ENCODE measurements around the gene ZNF521. TPM values are rescaled to one million over a fixed set of nuclear protein-coding genes. Genes with fewer than 3 reads are reported as not detected.

Gene ZNF521
- total RNA-seq, 1 donor from 2014 or later = 58.7 TPM

GRCh38 chr18:25097057-25097456, 254.9 kb downstream of the ZNF521 start:
- no peak overlapping the region for H3K4me3 Mint-ChIP-seq (ENCODE audit: unreplicated experiment)
- H3K27ac Mint-ChIP-seq (ENCODE audit: unreplicated experiment) = no peak overlapping the region
- H3K27me3 Mint-ChIP-seq (ENCODE audit: unreplicated experiment) = no peaks in the 10 kb centered on the region
- peaks cover 6% of the 10 kb centered on the region for H3K4me1 Mint-ChIP-seq (ENCODE audit: low read depth, unreplicated experiment)
- TF ChIP-seq CTCF (IDR thresholded peaks at IDR 0.05; ENCODE audit: partially characterized antibody, unreplicated experiment) = no peak
- H3K9me3 Mint-ChIP-seq (ENCODE audit: unreplicated experiment) = no peaks in the 10 kb centered on the region
- H3K36me3 Mint-ChIP-seq (ENCODE audit: unreplicated experiment) = no peaks in the 10 kb centered on the region
- no peak for DNase-seq

GRCh38 chr18:25093141-25093540, 258.8 kb downstream of the ZNF521 start:
- H3K4me1 Mint-ChIP-seq (ENCODE audit: low read depth, unreplicated experiment) = peaks cover 4% of the 10 kb centered on the region
- H3K36me3 Mint-ChIP-seq (ENCODE audit: unreplicated experiment) = no peaks in the 10 kb centered on the region
- no peak overlapping the region for H3K27ac Mint-ChIP-seq (ENCODE audit: unreplicated experiment)
- TF ChIP-seq CTCF (IDR thresholded peaks at IDR 0.05; ENCODE audit: partially characterized antibody, unreplicated experiment) = no peak
- DNase-seq = no peak
- H3K27me3 Mint-ChIP-seq (ENCODE audit: unreplicated experiment) = no peaks in the 10 kb centered on the region
- H3K4me3 Mint-ChIP-seq (ENCODE audit: unreplicated experiment) = no peak overlapping the region
- no peaks in the 10 kb centered on the region for H3K9me3 Mint-ChIP-seq (ENCODE audit: unreplicated experiment)

- Mint-ChIP-seq H3K27me3 (ENCODE audit: unreplicated experiment) (no peaks in the 10 kb centered on the region), H3K4me3 (ENCODE audit: unreplicated experiment) (no peak overlapping the region), H3K36me3 (ENCODE audit: unreplicated experiment) (no peaks in the 10 kb centered on the region), H3K9me3 (ENCODE audit: unreplicated experiment) (no peaks in the 10 kb centered on the region), H3K27ac (ENCODE audit: unreplicated experiment) (no peak overlapping the region), H3K4me1 (ENCODE audit: low read depth, unreplicated experiment) (peaks cover 4% of the 10 kb centered on the region)
- TF ChIP-seq CTCF (IDR thresholded peaks at IDR 0.05; ENCODE audit: partially characterized antibody, unreplicated experiment) = no peak
- DNase-seq = no peak
Observed at GRCh38 chr18:25089470-25089869, 262.5 kb downstream of the ZNF521 start.

GRCh38 chr18:25086876-25087275, 265.1 kb downstream of the ZNF521 start:
- H3K27me3 Mint-ChIP-seq (ENCODE audit: unreplicated experiment) = peaks cover under 1% of the 10 kb centered on the region
- H3K4me3 Mint-ChIP-seq (ENCODE audit: unreplicated experiment) = no peak overlapping the region
- no peak overlapping the region for H3K27ac Mint-ChIP-seq (ENCODE audit: unreplicated experiment)
- H3K36me3 Mint-ChIP-seq (ENCODE audit: unreplicated experiment) = no peaks in the 10 kb centered on the region
- no peak for TF ChIP-seq CTCF (IDR thresholded peaks at IDR 0.05; ENCODE audit: partially characterized antibody, unreplicated experiment)
- peaks cover 8% of the 10 kb centered on the region for H3K4me1 Mint-ChIP-seq (ENCODE audit: low read depth, unreplicated experiment)
- DNase-seq = no peak
- H3K9me3 Mint-ChIP-seq (ENCODE audit: unreplicated experiment) = no peaks in the 10 kb centered on the region

GRCh38 chr18:25081001-25081400, 271.0 kb downstream of the ZNF521 start:
- no peak for TF ChIP-seq CTCF (IDR thresholded peaks at IDR 0.05; ENCODE audit: partially characterized antibody, unreplicated experiment)
- H3K4me1 Mint-ChIP-seq (ENCODE audit: low read depth, unreplicated experiment) = peaks cover 43% of the 10 kb centered on the region
- H3K4me3 Mint-ChIP-seq (ENCODE audit: unreplicated experiment) = no peak overlapping the region
- H3K36me3 Mint-ChIP-seq (ENCODE audit: unreplicated experiment) = no peaks in the 10 kb centered on the region
- peaks cover 9% of the 10 kb centered on the region for H3K9me3 Mint-ChIP-seq (ENCODE audit: unreplicated experiment)
- peak overlapping the region; percentile 48 for H3K27ac Mint-ChIP-seq (ENCODE audit: unreplicated experiment)
- H3K27me3 Mint-ChIP-seq (ENCODE audit: unreplicated experiment) = peaks cover 4% of the 10 kb centered on the region
- no peak for DNase-seq
